Measurements from ENCODE around the gene NCK1.

DNA sequence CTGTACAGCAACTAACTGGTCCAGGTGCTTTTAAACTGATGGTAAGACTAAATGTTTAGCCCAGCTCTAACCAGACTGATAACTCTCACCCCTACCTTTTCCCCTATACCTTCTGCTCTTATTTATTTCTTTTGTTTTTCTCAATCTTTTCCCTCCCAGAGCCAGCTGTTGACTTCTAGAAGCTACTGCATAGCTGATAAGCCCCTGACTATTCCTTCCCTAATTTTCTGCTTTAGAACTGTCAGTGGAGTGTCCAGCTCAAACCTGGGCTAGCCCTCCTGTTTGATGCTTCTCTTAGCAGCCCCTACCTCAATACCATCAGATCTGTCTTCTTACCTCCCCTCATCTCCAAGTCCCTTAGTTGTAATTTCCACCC is 22.5 kb upstream of the NCK1 start:
- TF ChIP-seq ELF4 (IDR thresholded peaks at IDR 0.05) = no peak
- TF ChIP-seq FOXA1 (IDR thresholded peaks at IDR 0.05) = no peak
- no peak for TF ChIP-seq TARDBP (IDR thresholded peaks at IDR 0.05)
- no peak for TF ChIP-seq ZNF384 (IDR thresholded peaks at IDR 0.05)
- no peak for TF ChIP-seq FOXK2 (IDR thresholded peaks at IDR 0.05)
- TF ChIP-seq SP1 (IDR thresholded peaks at IDR 0.05) = no peak
- no peak for TF ChIP-seq FOXM1 (IDR thresholded peaks at IDR 0.05; ENCODE audit: borderline replicate concordance)
- TF ChIP-seq BHLHE40 (IDR thresholded peaks at IDR 0.05; ENCODE audit: borderline replicate concordance) = no peak
- no peak for TF ChIP-seq CTBP1 (IDR thresholded peaks at IDR 0.05; ENCODE audit: borderline replicate concordance)
- TF ChIP-seq SUZ12 (IDR thresholded peaks at IDR 0.05) = no peak
- TF ChIP-seq ARNT (IDR thresholded peaks at IDR 0.05) = no peak
- no peak for TF ChIP-seq LEF1 (IDR thresholded peaks at IDR 0.05; ENCODE audit: borderline replicate concordance)
- TF ChIP-seq, protein P1, sequence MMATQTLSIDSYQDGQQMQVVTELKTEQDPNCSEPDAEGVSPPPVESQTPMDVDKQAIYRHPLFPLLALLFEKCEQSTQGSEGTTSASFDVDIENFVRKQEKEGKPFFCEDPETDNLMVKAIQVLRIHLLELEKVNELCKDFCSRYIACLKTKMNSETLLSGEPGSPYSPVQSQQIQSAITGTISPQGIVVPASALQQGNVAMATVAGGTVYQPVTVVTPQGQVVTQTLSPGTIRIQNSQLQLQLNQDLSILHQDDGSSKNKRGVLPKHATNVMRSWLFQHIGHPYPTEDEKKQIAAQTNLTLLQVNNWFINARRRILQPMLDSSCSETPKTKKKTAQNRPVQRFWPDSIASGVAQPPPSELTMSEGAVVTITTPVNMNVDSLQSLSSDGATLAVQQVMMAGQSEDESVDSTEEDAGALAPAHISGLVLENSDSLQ (IDR thresholded peaks at IDR 0.05) = no peak
- TF ChIP-seq HDGF (IDR thresholded peaks at IDR 0.05; ENCODE audit: borderline replicate concordance) = no peak

Data from HEK293T (cell line).